C4-2B (cell line): ENCODE results near the gene SREBF2.

Experiments
- H3K27ac ChIP-seq: fragments of 450-650 bp; 2 replicates; pipeline ENCODE4 v1.5.1; 2017
- CTCF ChIP-seq: fragments of 450-650 bp; conservative IDR thresholded peaks from 2 replicates; pipeline ENCODE4 v1.5.1; 2017; ENCODE audit warnings: mild to moderate bottlenecking
- ZFX ChIP-seq: fragments of 450-650 bp; IDR thresholded peaks from 2 replicates; pipeline ENCODE4 v1.6.1; 2017

The SREBF2 gene

GRCh38 chr22:41836551-41836950 is 3.6 kb downstream of the SREBF2 start:
- TF ChIP-seq CTCF (no peak), ZFX (no peak)
- H3K27ac ChIP-seq, result no peak overlapping the region

- TF ChIP-seq ZFX (no peak), CTCF (no peak)
- peak overlapping the region; percentile 6; the same call in 1 of the 2 replicates for H3K27ac ChIP-seq
Measured at GRCh38 chr22:41838842-41839618, 6.1 kb downstream of the SREBF2 start.

GRCh38 chr22:41840216-41840615 is 7.3 kb downstream of the SREBF2 start:
- no peak for TF ChIP-seq ZFX
- no peak for TF ChIP-seq CTCF
- 0 out of 2 replicates have a peak overlapping the region, but pooled peaks have one; percentile 1 for H3K27ac ChIP-seq

- no peak for TF ChIP-seq ZFX
- peak overlapping the region; percentile 62 for H3K27ac ChIP-seq
Measured at GRCh38 chr22:41841085-41841712, 8.3 kb downstream of the SREBF2 start.

- TF ChIP-seq ZFX (no peak), CTCF (no peak)
- peak overlapping the region; percentile 95 for H3K27ac ChIP-seq
Measured at GRCh38 chr22:41842996-41843970, 10.4 kb downstream of the SREBF2 start.

GRCh38 chr22:41844036-41844435 is 11.1 kb downstream of the SREBF2 start:
- no peak for TF ChIP-seq ZFX
- no peak for TF ChIP-seq CTCF
- H3K27ac ChIP-seq, result peak overlapping the region; percentile 95

GRCh38 chr22:41844513-41844912 is 11.6 kb downstream of the SREBF2 start:
- peak overlapping the region; percentile 95 for H3K27ac ChIP-seq
- TF ChIP-seq CTCF (no peak), ZFX (no peak)
